ENCODE results near the gene CCL17.

The CCL17 gene

GRCh38 chr16:57403965-57404817, at the start of gene CCL17:
Gene CCL17, plus strand, starts transcription at chr16:57404767. Its CDS starts 9,166 bp downstream, at chr16:57413933.
- no peaks in the 10 kb centered on the region for H3K36me3 ChIP-seq (replicated peaks)
- no peak for DNase-seq
- no peaks in the 10 kb centered on the region for H3K27me3 ChIP-seq (replicated peaks)
- H3K27ac ChIP-seq: no peak within 1 kb of the TSS
- in situ Hi-C loops (cut with HindIII; ENCODE audit: low pct_ligation_motif_present, low sequenced_read_pairs): no loop called here
- H3K4me3 ChIP-seq (ENCODE audit: low read depth, low read length): no peak within 1 kb of the TSS
- TF ChIP-seq CTCF (IDR thresholded peaks at IDR 0.05; ENCODE audit: low read depth, low read length, missing control alignments): no peak

GRCh38 chr16:57355898-57356414, 48.6 kb upstream of the CCL17 start:
- no peak for TF ChIP-seq CTCF (IDR thresholded peaks at IDR 0.05; ENCODE audit: low read depth, low read length, missing control alignments)
- no peaks in the 10 kb centered on the region for H3K27me3 ChIP-seq (replicated peaks)
- in situ Hi-C loops (cut with HindIII; ENCODE audit: low pct_ligation_motif_present, low sequenced_read_pairs): no loop called here
- no peak overlapping the region for H3K27ac ChIP-seq
- H3K36me3 ChIP-seq (replicated peaks): no peaks in the 10 kb centered on the region
- no peak overlapping the region for H3K4me3 ChIP-seq (ENCODE audit: low read depth, low read length)
- DNase-seq: no peak

GRCh38 chr16:57356547-57356946, 48.0 kb upstream of the CCL17 start:
- TF ChIP-seq CTCF (IDR thresholded peaks at IDR 0.05; ENCODE audit: low read depth, low read length, missing control alignments): no peak
- in situ Hi-C loops (cut with HindIII; ENCODE audit: low pct_ligation_motif_present, low sequenced_read_pairs): no loop called here

GRCh38 chr16:57357330-57358085, 47.1 kb upstream of the CCL17 start:
- TF ChIP-seq CTCF (IDR thresholded peaks at IDR 0.05; ENCODE audit: low read depth, low read length, missing control alignments): no peak
- H3K4me3 ChIP-seq (ENCODE audit: low read depth, low read length): no peak overlapping the region
- DNase-seq: no peak
- no peaks in the 10 kb centered on the region for H3K27me3 ChIP-seq (replicated peaks)
- in situ Hi-C loops (cut with HindIII; ENCODE audit: low pct_ligation_motif_present, low sequenced_read_pairs): no loop called here
- H3K27ac ChIP-seq: no peak overlapping the region
- H3K36me3 ChIP-seq (replicated peaks): no peaks in the 10 kb centered on the region

More at GRCh38 chr16:57356547-57356946, 48.0 kb upstream of the CCL17 start:
- DNase-seq: no peak
- Histone ChIP-seq H3K27me3 (replicated peaks) (no peaks in the 10 kb centered on the region), H3K4me3 (ENCODE audit: low read depth, low read length) (no peak overlapping the region), H3K27ac (no peak overlapping the region), H3K36me3 (replicated peaks) (no peaks in the 10 kb centered on the region)

GRCh38 chr16:57358086-57358420, 46.5 kb upstream of the CCL17 start:
- no peaks in the 10 kb centered on the region for H3K27me3 ChIP-seq (replicated peaks)
- no peak for TF ChIP-seq CTCF (IDR thresholded peaks at IDR 0.05; ENCODE audit: low read depth, low read length, missing control alignments)
- no peak for DNase-seq
- H3K36me3 ChIP-seq (replicated peaks): no peaks in the 10 kb centered on the region
- no peak overlapping the region for H3K4me3 ChIP-seq (ENCODE audit: low read depth, low read length)
- H3K27ac ChIP-seq: no peak overlapping the region
- in situ Hi-C loops (cut with HindIII; ENCODE audit: low pct_ligation_motif_present, low sequenced_read_pairs): no loop called here
